Stimulated activated CD4-positive, alpha-beta T cell treated with anti-CD3 and anti-CD28 coated beads, Interleukin-4, amount 100 ng/mL, for 4 hours (primary cell): ENCODE results near the gene TAGAP.
"Not testable (repeated sequence)": the region's sequence is repeated elsewhere in the genome, so short reads cannot be mapped to it uniquely, and the experiment has no call there.

ENCODE experiments used
- DNase-seq, 2 experiments: peaks; one replicate each; pipeline ENCODE4 v3.0.0-alpha.2; 2020

TAGAP gene

GRCh38 chr6:159042003-159042825 lies 2.6 kb downstream of the TAGAP start:
- peak; percentile 56 to 75 for DNase-seq

- DNase-seq: no peak
Measured at GRCh38 chr6:159041181-159041580, 3.6 kb downstream of the TAGAP start.

- DNase-seq: no peak
Measured at GRCh38 chr6:159039885-159040258, 4.9 kb downstream of the TAGAP start.

- no peak for DNase-seq
Measured at GRCh38 chr6:159038914-159039884, 5.6 kb downstream of the TAGAP start.

- not testable (repeated sequence) for DNase-seq
Measured at GRCh38 chr6:159038318-159038717, 6.5 kb downstream of the TAGAP start.

- DNase-seq: no peak
Measured at GRCh38 chr6:159037756-159038290, 7.0 kb downstream of the TAGAP start.

- DNase-seq: no peak
Measured at GRCh38 chr6:159036673-159037072, 8.1 kb downstream of the TAGAP start.

- DNase-seq: no peak
Measured at GRCh38 chr6:159035891-159036290, 8.9 kb downstream of the TAGAP start.

- DNase-seq: no peak
Measured at GRCh38 chr6:159033160-159034049, 11.4 kb downstream of the TAGAP start.

- no peak for DNase-seq
Measured at GRCh38 chr6:159031846-159032245, 12.9 kb downstream of the TAGAP start.

- no peak for DNase-seq
Measured at GRCh38 chr6:159030168-159030567, 14.6 kb downstream of the TAGAP start.

GRCh38 chr6:159025224-159025623 lies 19.6 kb downstream of the TAGAP start:
- not testable (repeated sequence) for DNase-seq

GRCh38 chr6:159023893-159024292 lies 20.9 kb downstream of the TAGAP start:
- DNase-seq: no peak

GRCh38 chr6:159020011-159020410 lies 24.8 kb downstream of the TAGAP start:
- no peak for DNase-seq

GRCh38 chr6:159017757-159018559 lies 26.8 kb downstream of the TAGAP start:
- no peak for DNase-seq

GRCh38 chr6:159014406-159014805 lies 30.4 kb downstream of the TAGAP start:
- no peak for DNase-seq

- no peak for DNase-seq
Measured at GRCh38 chr6:159013229-159013628, 31.6 kb downstream of the TAGAP start.

- DNase-seq: no peak
Measured at GRCh38 chr6:159012201-159012600, 32.6 kb downstream of the TAGAP start.

- DNase-seq: not testable (repeated sequence)
Measured at GRCh38 chr6:159010037-159010612, 34.7 kb downstream of the TAGAP start.

- no peak for DNase-seq
Measured at GRCh38 chr6:159008656-159009288, 36.0 kb downstream of the TAGAP start.

GRCh38 chr6:159007510-159007909 lies 37.3 kb downstream of the TAGAP start:
- no peak for DNase-seq
